ENCODE measurements around the gene YEATS2. TPM values are rescaled to one million over a fixed set of nuclear protein-coding genes. Genes with fewer than 3 reads are reported as not detected.
"Not testable (repeated sequence)": the region's sequence is repeated elsewhere in the genome, so short reads cannot be mapped to it uniquely, and the experiment has no call there.

The YEATS2 gene
- total and polyA plus RNA-seq, 4 experiments from 2014 or later: 1.6 to 26.9 (median 16.6) TPM

DNA sequence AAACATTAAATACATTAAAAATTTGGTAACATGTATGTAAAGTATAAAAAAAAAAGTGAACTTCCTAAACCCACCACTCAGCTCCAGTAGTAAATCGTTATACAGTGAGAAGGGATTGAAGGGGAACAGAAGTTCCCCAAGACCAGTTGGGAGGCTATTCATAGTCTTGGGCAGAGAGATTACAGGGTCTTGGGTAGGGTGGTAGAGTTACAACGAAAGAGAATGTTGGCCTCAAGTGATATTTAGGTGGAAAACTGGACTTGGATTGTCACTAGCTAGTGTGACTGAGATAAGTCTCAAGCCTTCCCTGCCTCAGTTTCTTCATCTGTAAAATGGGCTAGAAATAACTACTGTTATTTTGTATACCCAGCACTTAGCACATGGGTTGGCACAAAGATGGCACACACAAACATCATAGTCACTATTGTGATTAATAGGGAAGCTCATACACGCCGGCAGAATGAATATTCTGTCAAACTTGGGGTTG lies 431 bp upstream of the YEATS2 start:
- Histone ChIP-seq H3K27me3 (ENCODE audit: insufficient read depth, low read length) (no peaks in the 10 kb centered on the region), H3K27ac (ENCODE audit: low read depth, low read length) (peak overlapping the region; percentile 44), H3K9me3 (ENCODE audit: control insufficient read depth in 1 of 2, low read length in 2 of 2) (no peaks in the 10 kb centered on the region), H3K36me3 (ENCODE audit: insufficient read depth, low read length) (no peaks in the 10 kb centered on the region), H3K4me3 (ENCODE audit: low read length in 2 of 2) (peak overlapping the region; percentile 76 to 83), H3K4me1 (ENCODE audit: insufficient read depth, low read length) (peaks cover 24% of the 10 kb centered on the region)
- intact Hi-C loops (cut with micrococcal nuclease): loop anchor here (2.0 kb wide), 1 partner anchor 142 kb away; the partner anchor contains the start of gene KLHL6
- ChIA-PET CTCF (ENCODE audit: partially characterized antibody) (interaction anchor here (0.9 to 2.4 kb wide), 6 partner anchors 9 to 187 kb away, joined by 3 to 15 read pairs (median 4); partner anchors contain the start of genes KLHL24 and PARL), POLR2A (ENCODE audit: partially characterized antibody) (interaction anchor here (0.6 to 4.6 kb wide), 10 partner anchors 12 to 271 kb away, joined by 3 to 89 read pairs (median 3); partner anchors contain the start of genes KLHL24 and MCF2L2)
- H3K36me3 Mint-ChIP-seq: peaks cover 0 to 6% of the 10 kb centered on the region in 2 donors
- H3K27ac Mint-ChIP-seq: peak overlapping the region; percentile 5 to 95 (median 89)
- DNase-seq: peak in 1 of 5 donors; percentile 4
- no peaks in the 10 kb centered on the region for H3K27me3 Mint-ChIP-seq
- peak overlapping the region; percentile 75 to 90 (median 86) for H3K4me3 Mint-ChIP-seq
- peaks cover 28 to 42% (median 36%) of the 10 kb centered on the region in 4 donors for H3K4me1 Mint-ChIP-seq
- no peaks in the 10 kb centered on the region for H3K9me3 Mint-ChIP-seq

DNA sequence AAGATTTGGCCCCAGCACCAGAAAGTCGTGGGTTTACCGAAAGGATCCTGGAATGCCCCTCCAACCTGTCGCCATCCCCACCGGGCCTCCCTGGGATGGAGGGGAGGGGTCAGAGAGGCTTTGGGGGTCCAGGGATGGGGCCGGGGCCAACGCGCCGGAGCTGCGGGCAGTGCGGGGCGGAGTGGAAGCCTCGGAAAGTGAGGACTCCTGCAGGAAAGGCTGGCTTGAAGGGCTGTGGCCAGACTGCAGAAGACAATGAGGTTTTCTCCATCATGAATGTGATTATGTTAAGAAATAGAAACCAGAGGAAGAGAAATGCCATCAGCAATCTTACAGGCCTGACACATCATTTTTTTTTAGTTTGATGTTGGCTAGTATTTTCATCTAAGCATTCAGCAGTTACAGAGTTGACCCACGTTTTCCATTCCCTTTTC lies 738 bp downstream of the YEATS2 start:
- peak overlapping the region; percentile 79 to 99 (median 97) for H3K27ac Mint-ChIP-seq
- intact Hi-C loops (cut with micrococcal nuclease): loop anchor here (1.0 kb wide), 1 partner anchor 62 kb away; no protein-coding TSS in a partner anchor
- POLR2A ChIA-PET (ENCODE audit: partially characterized antibody): interaction anchor here (1.0 to 4.6 kb wide), 3 partner anchors 62 to 272 kb away, joined by 3 to 89 read pairs (median 7); partner anchors contain the start of genes KLHL24 and MCF2L2
- Histone ChIP-seq H3K4me1 (ENCODE audit: insufficient read depth, low read length) (peaks cover 24% of the 10 kb centered on the region), H3K27ac (ENCODE audit: low read depth, low read length) (peak overlapping the region; percentile 78), H3K36me3 (ENCODE audit: insufficient read depth, low read length) (no peaks in the 10 kb centered on the region), H3K27me3 (ENCODE audit: insufficient read depth, low read length) (no peaks in the 10 kb centered on the region), H3K4me3 (ENCODE audit: low read length in 2 of 2) (peak overlapping the region; percentile 49 to 84), H3K9me3 (ENCODE audit: control insufficient read depth in 1 of 2, low read length in 2 of 2) (no peaks in the 10 kb centered on the region)
- no peaks in the 10 kb centered on the region for H3K9me3 Mint-ChIP-seq
- peaks cover 28 to 48% (median 38%) of the 10 kb centered on the region in 4 donors for H3K4me1 Mint-ChIP-seq
- CTCF ChIA-PET (ENCODE audit: partially characterized antibody): interaction anchor here (0.5 to 2.4 kb wide), 4 partner anchors 62 to 197 kb away, joined by 3 to 15 read pairs (median 6); partner anchors contain the start of gene KLHL24
- H3K36me3 Mint-ChIP-seq: peaks cover 0 to 6% of the 10 kb centered on the region in 2 donors
- peak overlapping the region; percentile 87 to 99 (median 98) for H3K4me3 Mint-ChIP-seq
- peak in 4 of 5 donors; percentile 25 to 51 (median 34) for DNase-seq
- no peaks in the 10 kb centered on the region for H3K27me3 Mint-ChIP-seq

DNA sequence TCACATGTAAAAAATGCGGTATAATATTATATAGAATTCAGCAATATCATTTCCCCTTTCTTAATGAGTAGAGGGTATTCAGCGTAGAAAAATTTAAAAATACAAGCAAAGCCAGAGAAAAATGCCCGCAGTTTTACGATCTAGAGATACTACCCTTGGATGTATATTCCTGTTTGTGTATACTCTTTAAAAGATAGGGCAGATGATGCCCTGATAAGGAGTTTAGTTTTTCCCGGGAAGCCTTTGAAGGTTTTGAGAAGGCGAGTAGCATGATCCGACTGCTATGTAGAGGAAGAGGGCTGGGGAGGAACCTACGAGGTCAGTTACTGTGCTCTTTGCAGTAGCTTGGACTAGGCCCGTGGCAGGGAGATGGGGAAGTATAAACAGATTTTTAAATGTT lies 1.2 kb downstream of the YEATS2 start:
- no peaks in the 10 kb centered on the region for H3K36me3 ChIP-seq (ENCODE audit: insufficient read depth, low read length)
- H3K27ac ChIP-seq (ENCODE audit: low read depth, low read length): peak overlapping the region; percentile 78
- no peaks in the 10 kb centered on the region for H3K9me3 ChIP-seq (ENCODE audit: control insufficient read depth in 1 of 2, low read length in 2 of 2)
- Mint-ChIP-seq H3K4me1 (peaks cover 31 to 51% (median 42%) of the 10 kb centered on the region in 4 donors), H3K9me3 (no peaks in the 10 kb centered on the region), H3K4me3 (peak overlapping the region; percentile 87 to 99 (median 98)), H3K27me3 (no peaks in the 10 kb centered on the region), H3K36me3 (peaks cover 0 to 6% of the 10 kb centered on the region in 2 donors), H3K27ac (peak overlapping the region; percentile 79 to 99 (median 97))
- intact Hi-C loops (cut with micrococcal nuclease): loop anchor here (1.0 kb wide), 1 partner anchor 62 kb away; no protein-coding TSS in a partner anchor
- peaks cover 24% of the 10 kb centered on the region for H3K4me1 ChIP-seq (ENCODE audit: insufficient read depth, low read length)
- ChIA-PET CTCF (ENCODE audit: partially characterized antibody) (interaction anchor here (1.6 kb wide), 1 partner anchor 107 kb away, joined by 6 read pairs; no protein-coding TSS in a partner anchor), POLR2A (ENCODE audit: partially characterized antibody) (interaction anchor here (4.6 kb wide), 1 partner anchor 62 kb away, joined by 89 read pairs; the partner anchor contains the start of gene KLHL24)
- peak in 1 of 5 donors; percentile 16 for DNase-seq
- no peaks in the 10 kb centered on the region for H3K27me3 ChIP-seq (ENCODE audit: insufficient read depth, low read length)
- peak overlapping the region; percentile 49 to 84 for H3K4me3 ChIP-seq (ENCODE audit: low read length in 2 of 2)

DNA sequence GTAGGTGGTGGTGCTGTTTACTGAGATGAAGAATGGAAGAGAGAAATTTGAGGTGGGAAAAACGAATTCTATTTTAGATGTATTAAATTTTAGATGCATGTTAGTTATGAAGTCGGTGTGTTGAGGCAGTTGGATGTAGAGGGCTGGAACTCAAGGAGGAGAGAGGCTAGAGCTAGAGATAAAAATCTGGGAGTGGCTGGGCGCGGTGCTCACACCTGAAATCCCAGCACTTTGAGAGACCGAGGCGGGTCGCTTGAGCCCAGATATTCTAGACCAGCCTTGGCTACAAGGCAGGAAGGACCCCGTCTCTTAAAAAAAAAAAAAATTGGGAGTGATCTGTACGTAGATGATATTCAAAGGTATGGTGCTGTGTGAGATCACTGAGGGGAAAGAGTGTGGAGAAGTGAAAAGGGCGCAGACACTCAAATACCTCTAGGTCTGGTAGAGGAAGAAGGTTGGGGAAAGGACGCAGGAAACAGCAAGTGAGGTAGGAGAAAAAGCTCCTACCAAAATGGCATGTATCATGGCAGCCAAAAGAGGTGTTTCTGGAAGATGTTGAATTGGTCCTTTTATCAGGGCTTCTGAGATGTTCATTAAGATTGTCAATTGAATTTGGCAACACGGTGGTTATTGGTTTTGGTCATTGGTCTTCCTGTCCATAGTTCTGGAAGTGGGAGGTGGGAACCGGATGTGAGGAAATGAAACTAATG lies 1.8 kb downstream of the YEATS2 start:
- Mint-ChIP-seq H3K36me3 (peaks cover 0 to 6% of the 10 kb centered on the region in 2 donors), H3K27me3 (no peaks in the 10 kb centered on the region), H3K4me1 (peaks cover 34 to 56% (median 46%) of the 10 kb centered on the region in 4 donors), H3K9me3 (no peaks in the 10 kb centered on the region), H3K4me3 (peak overlapping the region; percentile 87 to 99 (median 98)), H3K27ac (peak overlapping the region; percentile 79 to 99 (median 97))
- no peak for DNase-seq
- Histone ChIP-seq H3K36me3 (ENCODE audit: insufficient read depth, low read length) (no peaks in the 10 kb centered on the region), H3K9me3 (ENCODE audit: control insufficient read depth in 1 of 2, low read length in 2 of 2) (no peaks in the 10 kb centered on the region), H3K4me1 (ENCODE audit: insufficient read depth, low read length) (peaks cover 28% of the 10 kb centered on the region), H3K27me3 (ENCODE audit: insufficient read depth, low read length) (no peaks in the 10 kb centered on the region), H3K27ac (ENCODE audit: low read depth, low read length) (peak overlapping the region; percentile 78), H3K4me3 (ENCODE audit: low read length in 2 of 2) (peak overlapping the region in 1 of 2 donors; percentile 84)
- POLR2A ChIA-PET (ENCODE audit: partially characterized antibody): no interaction called here
- intact Hi-C loops (cut with micrococcal nuclease): no loop called here
- CTCF ChIA-PET (ENCODE audit: partially characterized antibody): interaction anchor here (1.6 kb wide), 1 partner anchor 108 kb away, joined by 6 read pairs; no protein-coding TSS in a partner anchor

DNA sequence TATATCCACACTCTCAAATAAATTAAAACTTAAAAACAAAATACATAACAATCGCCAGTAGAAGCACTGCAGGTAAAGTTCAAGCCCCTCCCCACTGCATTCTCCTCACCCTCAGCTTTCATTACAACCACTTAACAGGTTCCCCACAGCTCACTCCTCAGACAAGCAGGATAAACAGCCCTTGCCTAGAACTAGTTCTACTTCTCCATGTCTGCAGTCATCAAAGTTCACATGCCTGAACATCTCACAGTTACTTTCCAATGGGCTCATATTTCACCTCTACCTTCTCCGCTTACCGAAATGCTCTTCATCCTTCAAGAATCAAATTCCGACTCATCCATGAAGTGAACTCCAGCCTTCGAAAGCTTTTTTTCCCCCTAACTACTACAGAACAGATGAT lies 4.1 kb downstream of the YEATS2 start:
- Mint-ChIP-seq H3K27ac (peak overlapping the region in 1 of 7 donors; percentile 6), H3K36me3 (peaks cover 0 to 9% of the 10 kb centered on the region in 2 donors), H3K4me3 (peak overlapping the region in 2 of 8 donors; percentile 7 to 17), H3K4me1 (peaks cover 39 to 69% (median 55%) of the 10 kb centered on the region in 4 donors), H3K9me3 (no peaks in the 10 kb centered on the region), H3K27me3 (no peaks in the 10 kb centered on the region)
- no peak for DNase-seq
- POLR2A ChIA-PET (ENCODE audit: partially characterized antibody): no interaction called here
- peaks cover 28% of the 10 kb centered on the region for H3K4me1 ChIP-seq (ENCODE audit: insufficient read depth, low read length)
- no peak overlapping the region for H3K27ac ChIP-seq (ENCODE audit: low read depth, low read length)
- H3K27me3 ChIP-seq (ENCODE audit: insufficient read depth, low read length): no peaks in the 10 kb centered on the region
- H3K36me3 ChIP-seq (ENCODE audit: insufficient read depth, low read length): no peaks in the 10 kb centered on the region
- CTCF ChIA-PET (ENCODE audit: partially characterized antibody): no interaction called here
- H3K9me3 ChIP-seq (ENCODE audit: control insufficient read depth in 1 of 2, low read length in 2 of 2): no peaks in the 10 kb centered on the region
- intact Hi-C loops (cut with micrococcal nuclease): no loop called here
- H3K4me3 ChIP-seq (ENCODE audit: low read length in 2 of 2): no peak overlapping the region

DNA sequence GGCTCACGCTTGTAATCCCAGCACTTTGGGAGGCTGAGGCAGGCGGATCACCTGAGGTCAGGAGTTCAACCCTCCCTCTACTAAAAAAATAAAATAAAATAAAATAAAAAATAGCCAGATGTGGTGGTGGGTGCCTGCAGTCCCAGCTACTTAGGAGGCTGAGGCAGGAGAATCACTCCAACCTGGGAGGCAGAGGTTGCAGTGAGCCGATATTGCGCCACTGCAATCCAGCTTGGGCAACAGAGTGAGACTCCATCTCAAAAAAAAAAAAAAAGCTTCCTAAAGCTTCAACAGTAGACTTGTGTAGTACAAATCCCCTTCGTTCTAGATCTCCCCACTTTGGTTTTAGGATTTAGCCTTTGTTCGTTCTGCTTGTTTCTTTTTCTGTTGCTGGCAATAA lies 6.3 kb downstream of the YEATS2 start:
- H3K9me3 Mint-ChIP-seq; H3K27me3 Mint-ChIP-seq; intact Hi-C loops (cut with micrococcal nuclease); CTCF ChIA-PET (ENCODE audit: partially characterized antibody); H3K36me3 ChIP-seq (ENCODE audit: insufficient read depth, low read length); H3K4me3 ChIP-seq (ENCODE audit: low read length in 2 of 2); H3K9me3 ChIP-seq (ENCODE audit: control insufficient read depth in 1 of 2, low read length in 2 of 2); H3K4me3 Mint-ChIP-seq; H3K27me3 ChIP-seq (ENCODE audit: insufficient read depth, low read length); H3K27ac ChIP-seq (ENCODE audit: low read depth, low read length); DNase-seq; POLR2A ChIA-PET (ENCODE audit: partially characterized antibody); H3K36me3 Mint-ChIP-seq: not testable (repeated sequence)
- peak overlapping the region in 1 of 7 donors; percentile 6 for H3K27ac Mint-ChIP-seq
- peaks cover 31 to 59% (median 47%) of the 10 kb centered on the region in 4 donors for H3K4me1 Mint-ChIP-seq
- peaks cover 20% of the 10 kb centered on the region for H3K4me1 ChIP-seq (ENCODE audit: insufficient read depth, low read length)

DNA sequence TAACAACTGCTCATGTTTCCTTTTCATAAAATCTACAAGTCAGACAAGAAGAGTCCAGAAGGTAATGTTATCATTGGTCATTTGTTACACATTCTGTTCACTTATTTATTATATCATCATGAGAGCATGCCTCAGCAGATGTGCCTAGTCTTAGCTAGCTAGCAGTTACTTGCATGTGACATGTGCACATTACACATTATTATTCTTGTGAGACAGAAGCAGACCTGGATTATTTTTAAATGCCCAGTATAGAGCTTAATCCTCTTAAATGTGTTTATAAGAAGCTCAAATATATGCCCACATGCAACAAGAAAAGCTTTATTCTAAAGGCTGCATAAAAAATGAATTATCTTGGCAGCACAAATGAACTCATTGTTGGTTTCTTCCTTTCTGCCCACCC lies 12.6 kb downstream of the YEATS2 start:
- Mint-ChIP-seq H3K36me3 (peaks cover 0 to 5% of the 10 kb centered on the region in 2 donors), H3K4me1 (peaks cover 14 to 25% (median 19%) of the 10 kb centered on the region in 4 donors), H3K4me3 (no peak overlapping the region), H3K9me3 (no peaks in the 10 kb centered on the region), H3K27ac (peak overlapping the region in 4 of 7 donors; percentile 4 to 62 (median 10)), H3K27me3 (no peaks in the 10 kb centered on the region)
- POLR2A ChIA-PET (ENCODE audit: partially characterized antibody): no interaction called here
- Histone ChIP-seq H3K27ac (ENCODE audit: low read depth, low read length) (no peak overlapping the region), H3K27me3 (ENCODE audit: insufficient read depth, low read length) (no peaks in the 10 kb centered on the region), H3K4me3 (ENCODE audit: low read length in 2 of 2) (no peak overlapping the region), H3K9me3 (ENCODE audit: control insufficient read depth in 1 of 2, low read length in 2 of 2) (no peaks in the 10 kb centered on the region), H3K36me3 (ENCODE audit: insufficient read depth, low read length) (no peaks in the 10 kb centered on the region), H3K4me1 (ENCODE audit: insufficient read depth, low read length) (no peaks in the 10 kb centered on the region)
- DNase-seq: no peak
- CTCF ChIA-PET (ENCODE audit: partially characterized antibody): no interaction called here
- intact Hi-C loops (cut with micrococcal nuclease): no loop called here
